Measurements from ENCODE around the gene NPAS2.

Gene NPAS2

GRCh38 chr2:100857341-100857740 is 37.4 kb downstream of the NPAS2 start:
- DNase-seq = no peak

- DNase-seq = no peak
Observed at GRCh38 chr2:100857915-100858314, 38.0 kb downstream of the NPAS2 start.

- no peak for DNase-seq
Observed at GRCh38 chr2:100859902-100860301, 40.0 kb downstream of the NPAS2 start.

GRCh38 chr2:100861340-100861739 is 41.4 kb downstream of the NPAS2 start:
- DNase-seq = no peak

GRCh38 chr2:100862081-100862480 is 42.1 kb downstream of the NPAS2 start:
- no peak for DNase-seq

- DNase-seq = no peak
Observed at GRCh38 chr2:100865816-100866460, 46.0 kb downstream of the NPAS2 start.

- no peak for DNase-seq
Observed at GRCh38 chr2:100868083-100868482, 48.1 kb downstream of the NPAS2 start.

- DNase-seq = no peak
Observed at GRCh38 chr2:100869120-100869519, 49.2 kb downstream of the NPAS2 start.

GRCh38 chr2:100870652-100871531 is 51.0 kb downstream of the NPAS2 start:
- no peak for DNase-seq

- no peak for DNase-seq
Observed at GRCh38 chr2:100875516-100876230, 55.7 kb downstream of the NPAS2 start.

- no peak for DNase-seq
Observed at GRCh38 chr2:100876231-100876860, 56.4 kb downstream of the NPAS2 start.

- no peak for DNase-seq
Observed at GRCh38 chr2:100877555-100877954, 57.6 kb downstream of the NPAS2 start.

GRCh38 chr2:100878000-100878791 is 58.3 kb downstream of the NPAS2 start:
- DNase-seq = no peak

- no peak for DNase-seq
Observed at GRCh38 chr2:100879296-100879695, 59.4 kb downstream of the NPAS2 start.

- no peak for DNase-seq
Observed at GRCh38 chr2:100880036-100880435, 60.1 kb downstream of the NPAS2 start.

- no peak for DNase-seq
Observed at GRCh38 chr2:100880730-100881129, 60.8 kb downstream of the NPAS2 start.

GRCh38 chr2:100882645-100883613 is 63.0 kb downstream of the NPAS2 start:
- DNase-seq = no peak

- no peak for DNase-seq
Observed at GRCh38 chr2:100884145-100884621, 64.2 kb downstream of the NPAS2 start.

GRCh38 chr2:100886085-100886484 is 66.1 kb downstream of the NPAS2 start:
- DNase-seq = no peak

GRCh38 chr2:100887039-100887578 is 67.2 kb downstream of the NPAS2 start:
- DNase-seq = no peak
